Measurements from ENCODE around the gene UBE2G2.

DNA sequence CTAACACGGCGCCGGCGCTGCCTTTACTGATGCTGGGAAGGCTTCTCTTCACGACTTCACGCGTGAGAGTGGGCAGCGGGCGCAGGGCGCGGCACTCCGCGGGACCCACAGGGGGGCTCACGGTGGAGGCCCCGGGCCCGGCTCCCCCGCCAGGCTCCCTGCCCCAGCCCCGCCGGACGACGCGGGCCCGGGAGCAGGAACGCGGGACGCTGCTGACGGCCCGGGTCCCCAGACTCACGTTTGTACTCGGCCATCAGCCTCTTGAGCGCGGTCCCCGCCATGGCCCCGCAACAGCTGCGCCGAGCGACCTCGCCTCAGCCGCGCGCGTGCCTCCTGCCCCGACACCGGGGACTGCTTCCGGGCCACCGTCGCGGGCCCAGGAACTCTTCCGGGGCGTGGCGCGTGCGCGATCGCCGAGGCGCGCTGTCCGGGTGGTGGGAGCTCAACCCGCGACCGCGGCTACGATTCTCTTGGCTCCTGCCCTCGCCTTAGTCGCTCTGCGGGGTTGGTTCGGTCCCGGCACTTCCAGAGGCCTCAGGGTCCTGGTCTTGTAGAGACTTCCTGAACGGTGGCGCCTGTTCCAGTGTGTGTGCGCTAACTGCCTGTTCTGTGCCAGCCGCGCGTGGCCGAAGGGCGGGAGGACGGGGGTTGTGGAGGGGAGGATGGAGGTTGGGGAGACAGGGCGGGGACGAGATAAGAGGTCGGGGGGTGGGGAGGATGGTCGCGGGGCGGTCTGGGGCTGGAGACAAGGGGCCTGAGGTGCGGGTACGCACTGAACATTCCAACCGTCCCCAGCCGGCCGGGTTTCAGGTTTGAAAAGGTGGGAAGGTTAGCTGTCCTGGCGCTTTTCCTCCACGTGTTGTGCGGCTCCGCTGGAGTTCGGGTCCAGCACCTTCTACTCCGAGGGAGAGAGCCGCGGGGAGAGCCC lies at the start of gene UBE2G2:
- TF ChIP-seq, protein P1, sequence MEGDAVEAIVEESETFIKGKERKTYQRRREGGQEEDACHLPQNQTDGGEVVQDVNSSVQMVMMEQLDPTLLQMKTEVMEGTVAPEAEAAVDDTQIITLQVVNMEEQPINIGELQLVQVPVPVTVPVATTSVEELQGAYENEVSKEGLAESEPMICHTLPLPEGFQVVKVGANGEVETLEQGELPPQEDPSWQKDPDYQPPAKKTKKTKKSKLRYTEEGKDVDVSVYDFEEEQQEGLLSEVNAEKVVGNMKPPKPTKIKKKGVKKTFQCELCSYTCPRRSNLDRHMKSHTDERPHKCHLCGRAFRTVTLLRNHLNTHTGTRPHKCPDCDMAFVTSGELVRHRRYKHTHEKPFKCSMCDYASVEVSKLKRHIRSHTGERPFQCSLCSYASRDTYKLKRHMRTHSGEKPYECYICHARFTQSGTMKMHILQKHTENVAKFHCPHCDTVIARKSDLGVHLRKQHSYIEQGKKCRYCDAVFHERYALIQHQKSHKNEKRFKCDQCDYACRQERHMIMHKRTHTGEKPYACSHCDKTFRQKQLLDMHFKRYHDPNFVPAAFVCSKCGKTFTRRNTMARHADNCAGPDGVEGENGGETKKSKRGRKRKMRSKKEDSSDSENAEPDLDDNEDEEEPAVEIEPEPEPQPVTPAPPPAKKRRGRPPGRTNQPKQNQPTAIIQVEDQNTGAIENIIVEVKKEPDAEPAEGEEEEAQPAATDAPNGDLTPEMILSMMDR (IDR thresholded peaks at IDR 0.05 in 8 of 11, conservative IDR thresholded peaks at IDR 0.05 in 3 of 11) = peak in 1 of 11 experiments; percentile 12
- peak; percentile 95 to 96 (median 95) for TF ChIP-seq POLR2AphosphoS5 (IDR thresholded peaks at IDR 0.05)

All from spleen (tissue), 7 donors.